ENCODE measurements around the gene CCDC174.
"Not testable (repeated sequence)": the region's sequence is repeated elsewhere in the genome, so short reads cannot be mapped to it uniquely, and the experiment has no call there.

CCDC174 gene

GRCh38 chr3:14652360-14652907 lies 872 bp downstream of the CCDC174 start:
- not testable (repeated sequence) for DNase-seq (ENCODE audit: low spot score)

- no peak for DNase-seq (ENCODE audit: low spot score)
Measured at GRCh38 chr3:14657579-14657978, 6.0 kb downstream of the CCDC174 start.

GRCh38 chr3:14658978-14659377 lies 7.4 kb downstream of the CCDC174 start:
- no peak for DNase-seq (ENCODE audit: low spot score)

GRCh38 chr3:14660942-14661341 lies 9.4 kb downstream of the CCDC174 start:
- no peak for DNase-seq (ENCODE audit: low spot score)

- no peak for DNase-seq (ENCODE audit: low spot score)
Measured at GRCh38 chr3:14663396-14664135, 12.0 kb downstream of the CCDC174 start.

- no peak for DNase-seq (ENCODE audit: low spot score)
Measured at GRCh38 chr3:14664170-14664569, 12.6 kb downstream of the CCDC174 start.

- no peak for DNase-seq (ENCODE audit: low spot score)
Measured at GRCh38 chr3:14672588-14672987, 21.0 kb downstream of the CCDC174 start.

GRCh38 chr3:14674841-14675240 lies 23.3 kb downstream of the CCDC174 start, which contains the start of gene C3orf20:
Gene C3orf20, plus strand, starts transcription at chr3:14675141. Its CDS starts 7,573 bp downstream, at chr3:14682714.
- DNase-seq (ENCODE audit: low spot score): no peak

- no peak for DNase-seq (ENCODE audit: low spot score)
Measured at GRCh38 chr3:14676881-14677280, 25.3 kb downstream of the CCDC174 start.

GRCh38 chr3:14678015-14678503 lies 26.5 kb downstream of the CCDC174 start:
- DNase-seq (ENCODE audit: low spot score): no peak

- DNase-seq (ENCODE audit: low spot score): no peak
Measured at GRCh38 chr3:14680115-14680514, 28.6 kb downstream of the CCDC174 start.

- no peak for DNase-seq (ENCODE audit: low spot score)
Measured at GRCh38 chr3:14680716-14681115, 29.2 kb downstream of the CCDC174 start.

GRCh38 chr3:14684447-14684846 lies 32.9 kb downstream of the CCDC174 start:
- DNase-seq (ENCODE audit: low spot score): no peak

GRCh38 chr3:14685179-14685578 lies 33.6 kb downstream of the CCDC174 start:
- DNase-seq (ENCODE audit: low spot score): no peak

GRCh38 chr3:14687360-14687759 lies 35.8 kb downstream of the CCDC174 start:
- no peak for DNase-seq (ENCODE audit: low spot score)

GRCh38 chr3:14688525-14688924 lies 37.0 kb downstream of the CCDC174 start:
- DNase-seq (ENCODE audit: low spot score): no peak

GRCh38 chr3:14689247-14689980 lies 37.9 kb downstream of the CCDC174 start:
- DNase-seq (ENCODE audit: low spot score): no peak

- no peak for DNase-seq (ENCODE audit: low spot score)
Measured at GRCh38 chr3:14691239-14691638, 39.7 kb downstream of the CCDC174 start.

GRCh38 chr3:14691719-14692118 lies 40.2 kb downstream of the CCDC174 start:
- no peak for DNase-seq (ENCODE audit: low spot score)

GRCh38 chr3:14698601-14699244 lies 47.2 kb downstream of the CCDC174 start:
- DNase-seq (ENCODE audit: low spot score): no peak

GRCh38 chr3:14699643-14700042 lies 48.1 kb downstream of the CCDC174 start:
- DNase-seq (ENCODE audit: low spot score): no peak

GRCh38 chr3:14700891-14701290 lies 49.3 kb downstream of the CCDC174 start:
- DNase-seq (ENCODE audit: low spot score): no peak

Data from putamen (tissue), 1 donor.